ENCODE results near the gene POU6F2.

GRCh38 chr7:39102234-39102633 lies 124.5 kb downstream of the POU6F2 start:
- TF ChIP-seq CTCF (IDR thresholded peaks at IDR 0.05) (no peak), POLR2A (IDR thresholded peaks at IDR 0.05) (no peak)

Measured in right lobe of liver (tissue), 4 donors.